A549 (cell line): ENCODE data around the gene CAMK4. TPM values are rescaled to one million over a fixed set of nuclear protein-coding genes. Genes with fewer than 3 reads are reported as not detected.

Experiments used
- ATAC-seq, 2 experiments: fragments of 200-7000 bp in 1 of 2; fragments of >200 bp in 1 of 2; cut with Nextera tagmentation in 1 of 2; cut with Tn5 transposase in 1 of 2; 3 replicates each; pipeline versions ENCODE4 v1.8.0 to v1.9.1; 2018 to 2020; ENCODE audit warnings: mild to moderate bottlenecking in 1 of 2, moderate library complexity in 1 of 2
- CTCF ChIA-PET: fragments of 300-600 bp; sonication (Branson Sonifier 250); formaldehyde crosslinking; extraction: SDS; loops from one replicate; lab custom pipeline; 2021; ENCODE audit warnings: antibody characterized with exemption, inconsistent platforms; lab: Yijun Ruan, JAX
- POLR2A ChIA-PET: fragments of 350-600 bp; formaldehyde crosslinking; extraction: SDS; loops from one replicate; lab custom pipeline; 2021; ENCODE audit warnings: antibody characterized with exemption, inconsistent platforms; lab: Yijun Ruan, JAX
- DNase-seq, 2 experiments: peaks; one replicate each; pipeline versions ENCODE4 v3.0.0 to v3.0.0-alpha.2; 2011 to 2016; ENCODE audit warnings: low read depth in 1 of 2, low spot score in 1 of 2
- FAIRE-seq: peaks from 2 replicates; lab custom pipeline; 2011; peaks lifted over from hg19 to GRCh38; lab: Jason Lieb, UNC
- H3K27ac ChIP-seq, 2 experiments: fragments of >200 bp; sonication (Bioruptor Twin); formaldehyde crosslinking; 3 replicates each; pipeline ENCODE4 v1.5.1; 2016 to 2017
- H3K4me1 ChIP-seq: fragments of >200 bp; sonication (Bioruptor Twin); formaldehyde crosslinking; 3 replicates; pipeline ENCODE4 v1.6.1; 2016
- H3K4me2 ChIP-seq: fragments of >200 bp; sonication (Bioruptor Twin); formaldehyde crosslinking; 3 replicates; pipeline ENCODE4 v1.6.1; 2016
- H3K4me3 ChIP-seq: fragments of >200 bp; sonication (Bioruptor Twin); formaldehyde crosslinking; 3 replicates; pipeline ENCODE4 v1.5.1; 2016
- H3K9me3 ChIP-seq: fragments of >200 bp; sonication (Bioruptor Twin); formaldehyde crosslinking; 3 replicates; pipeline ENCODE4 v1.6.1; 2016
- BHLHE40 ChIP-seq: IDR thresholded peaks from 2 replicates; pipeline ENCODE4 v1.6.1; 2012; ENCODE audit warnings: low read depth, low read length, inconsistent platforms
- CBX8 ChIP-seq: fragments of 200-600 bp; sonication (generic); IDR thresholded peaks from 2 replicates; pipeline ENCODE4 v1.6.1; 2016
- CEBPB ChIP-seq, 2 experiments: fragments of >200 bp in 1 of 2; sonication (Bioruptor Twin) in 1 of 2; formaldehyde crosslinking in 1 of 2; IDR thresholded peaks; 2 replicates each; pipeline ENCODE4 v1.6.1; 2012 to 2016
- CHD4 ChIP-seq: fragments of 200-600 bp; sonication (generic); IDR thresholded peaks from 2 replicates; pipeline ENCODE4 v1.6.1; 2016; ENCODE audit warnings: antibody characterized with exemption, mild to moderate bottlenecking, borderline replicate concordance
- EHMT2 ChIP-seq: fragments of 200-600 bp; sonication (generic); IDR thresholded peaks from 2 replicates; pipeline ENCODE4 v1.6.1; 2016; ENCODE audit warnings: antibody characterized with exemption, low read depth, mild to moderate bottlenecking, moderate library complexity
- FOSB ChIP-seq: fragments of 250-450 bp; sonication (Bioruptor Pico); IDR thresholded peaks from 2 replicates; pipeline ENCODE4 v1.5.0; 2020; ENCODE audit warnings: mild to moderate bottlenecking, moderate library complexity
- HOXB13 ChIP-seq: fragments of 250-450 bp; sonication (Bioruptor Pico); IDR thresholded peaks from 2 replicates; pipeline ENCODE4 v1.5.0; 2020; ENCODE audit warnings: low read depth, mild to moderate bottlenecking, moderate library complexity
- HOXB5 ChIP-seq: fragments of 250-450 bp; sonication (Bioruptor Pico); IDR thresholded peaks from 2 replicates; pipeline ENCODE4 v1.5.0; 2020; ENCODE audit warnings: mild to moderate bottlenecking, moderate library complexity
- JUN ChIP-seq, 2 experiments: fragments of >200 bp; sonication (Bioruptor Twin); formaldehyde crosslinking; IDR thresholded peaks; 2 replicates in 1 of 2; 3 replicates in 1 of 2; pipeline ENCODE4 v1.6.1; 2016 to 2017
- JUNB ChIP-seq: fragments of >200 bp; sonication (Bioruptor Twin); formaldehyde crosslinking; IDR thresholded peaks from 2 replicates; pipeline ENCODE4 v1.6.1; 2016
- MAFK ChIP-seq: fragments of 450-650 bp; IDR thresholded peaks from 2 replicates; pipeline ENCODE4 v1.6.1; 2014; ENCODE audit not compliant: partially characterized antibody
- MAZ ChIP-seq: fragments of 150-350 bp; IDR thresholded peaks from 2 replicates; pipeline ENCODE4 v1.6.1; 2014; ENCODE audit warnings: antibody characterized with exemption, low read depth, low read length, borderline replicate concordance
- NFE2L2 ChIP-seq: fragments of 150-350 bp; conservative IDR thresholded peaks from 2 replicates; pipeline ENCODE4 v1.6.1; 2014; ENCODE audit warnings: low read length
- NR3C1 ChIP-seq: fragments of >200 bp; sonication (Bioruptor Twin); formaldehyde crosslinking; IDR thresholded peaks from 3 replicates; pipeline ENCODE4 v1.6.1; 2017
- PBX3 ChIP-seq: IDR thresholded peaks from 2 replicates; pipeline ENCODE4 v1.6.1; 2012
- RAD21 ChIP-seq, 2 experiments: fragments of >200 bp in 1 of 2; sonication (Bioruptor Twin) in 1 of 2; formaldehyde crosslinking in 1 of 2; IDR thresholded peaks in 1 of 2; conservative IDR thresholded peaks in 1 of 2; 2 replicates in 1 of 2; 3 replicates in 1 of 2; pipeline ENCODE4 v1.6.1; 2012 to 2018; ENCODE audit warnings: inconsistent platforms in 1 of 2
- RARB ChIP-seq: fragments of 250-450 bp; sonication (Bioruptor Pico); IDR thresholded peaks from 2 replicates; pipeline ENCODE4 v1.8.0; 2021; ENCODE audit warnings: mild to moderate bottlenecking, moderate library complexity
- RNF2 ChIP-seq: fragments of 200-600 bp; sonication (generic); IDR thresholded peaks from 2 replicates; pipeline ENCODE4 v1.6.1; 2016; ENCODE audit warnings: low read depth, mild to moderate bottlenecking, antibody characterized with exemption, moderate library complexity, borderline replicate concordance
- SMC3 ChIP-seq: fragments of >200 bp; sonication (Bioruptor Twin); formaldehyde crosslinking; IDR thresholded peaks from 3 replicates; pipeline ENCODE4 v1.6.1; 2018; ENCODE audit warnings: inconsistent platforms
- TP53 ChIP-seq: fragments of 250-450 bp; sonication (Bioruptor Pico); IDR thresholded peaks from 2 replicates; pipeline ENCODE4 v1.5.0; 2021; ENCODE audit warnings: mild to moderate bottlenecking, moderate library complexity
- ZC3H11A ChIP-seq: fragments of 450-650 bp; IDR thresholded peaks from 2 replicates; pipeline ENCODE4 v1.6.1; 2014; ENCODE audit warnings: antibody characterized with exemption, mild to moderate bottlenecking
- ZNF302 ChIP-seq: fragments of 250-450 bp; sonication (Bioruptor Pico); IDR thresholded peaks from 2 replicates; pipeline ENCODE4 v1.9.0; 2021; ENCODE audit warnings: inconsistent platforms, mild to moderate bottlenecking, moderate library complexity
- WGBS: methylation state at CpG from one replicate; pipeline ENCODE4 v1.1.6; 2017; ENCODE audit errors: missing lambda C conversion rate; 5-methylcytosine and 5-hydroxymethylcytosine counted together
- polyA plus RNA-seq, 4 experiments: library from polyadenylated mRNA; depleted of rRNA in 3 of 4; stranded (reverse); fragments of >200 nt; fragmentation: RNase III in 1 of 4; extraction: RNeasy Plus Mini Kit Qiagen cat#74134 plus additional on column Dnase treatment in 1 of 4; gene quantifications; 2 replicates in 3 of 4; 3 replicates in 1 of 4; pipeline ENCODE4 v1.2.3, GENCODE V29; 2011 to 2017
- TF ChIP-seq, protein P1 (sequence below): fragments of 150-350 bp; IDR thresholded peaks from 2 replicates; pipeline ENCODE4 v1.6.1; 2014; ENCODE audit warnings: low read depth, mild to moderate bottlenecking, low read length
- TF ChIP-seq, protein P2 (sequence below): fragments of >200 bp; sonication (Bioruptor Twin); formaldehyde crosslinking; IDR thresholded peaks from 3 replicates; pipeline ENCODE4 v1.5.1; 2016

The CAMK4 gene
- polyA plus RNA-seq, 2 of the 4 experiments (the other 2 are of a cell fraction), result not detected

- POLR2A ChIA-PET, result no interaction called here
- H3K4me3 ChIP-seq, result no peak overlapping the region
- H3K4me2 ChIP-seq, result no peak overlapping the region
- 41% methylated on average over 2 of the region's 2 CpGs for WGBS
- H3K4me1 ChIP-seq, result no peaks in the 10 kb centered on the region
- no peak for ATAC-seq
- no peaks in the 10 kb centered on the region for H3K9me3 ChIP-seq
- DNase-seq, result no peak
- TF ChIP-seq CHD4 (no peak), ZC3H11A (no peak), PBX3 (no peak), TP53 (CRISPR knock-in tag) (no peak), JUNB (no peak), BHLHE40 (no peak), JUN (IDR thresholded peaks at IDR 0.05) (no peak), MAFK (no peak), SMC3 (no peak), CEBPB (IDR thresholded peaks at IDR 0.05) (no peak), MAZ (no peak), RNF2 (no peak)
- TF ChIP-seq, protein P1, sequence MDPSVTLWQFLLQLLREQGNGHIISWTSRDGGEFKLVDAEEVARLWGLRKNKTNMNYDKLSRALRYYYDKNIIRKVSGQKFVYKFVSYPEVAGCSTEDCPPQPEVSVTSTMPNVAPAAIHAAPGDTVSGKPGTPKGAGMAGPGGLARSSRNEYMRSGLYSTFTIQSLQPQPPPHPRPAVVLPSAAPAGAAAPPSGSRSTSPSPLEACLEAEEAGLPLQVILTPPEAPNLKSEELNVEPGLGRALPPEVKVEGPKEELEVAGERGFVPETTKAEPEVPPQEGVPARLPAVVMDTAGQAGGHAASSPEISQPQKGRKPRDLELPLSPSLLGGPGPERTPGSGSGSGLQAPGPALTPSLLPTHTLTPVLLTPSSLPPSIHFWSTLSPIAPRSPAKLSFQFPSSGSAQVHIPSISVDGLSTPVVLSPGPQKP, result no peak
- TF ChIP-seq, protein P2, sequence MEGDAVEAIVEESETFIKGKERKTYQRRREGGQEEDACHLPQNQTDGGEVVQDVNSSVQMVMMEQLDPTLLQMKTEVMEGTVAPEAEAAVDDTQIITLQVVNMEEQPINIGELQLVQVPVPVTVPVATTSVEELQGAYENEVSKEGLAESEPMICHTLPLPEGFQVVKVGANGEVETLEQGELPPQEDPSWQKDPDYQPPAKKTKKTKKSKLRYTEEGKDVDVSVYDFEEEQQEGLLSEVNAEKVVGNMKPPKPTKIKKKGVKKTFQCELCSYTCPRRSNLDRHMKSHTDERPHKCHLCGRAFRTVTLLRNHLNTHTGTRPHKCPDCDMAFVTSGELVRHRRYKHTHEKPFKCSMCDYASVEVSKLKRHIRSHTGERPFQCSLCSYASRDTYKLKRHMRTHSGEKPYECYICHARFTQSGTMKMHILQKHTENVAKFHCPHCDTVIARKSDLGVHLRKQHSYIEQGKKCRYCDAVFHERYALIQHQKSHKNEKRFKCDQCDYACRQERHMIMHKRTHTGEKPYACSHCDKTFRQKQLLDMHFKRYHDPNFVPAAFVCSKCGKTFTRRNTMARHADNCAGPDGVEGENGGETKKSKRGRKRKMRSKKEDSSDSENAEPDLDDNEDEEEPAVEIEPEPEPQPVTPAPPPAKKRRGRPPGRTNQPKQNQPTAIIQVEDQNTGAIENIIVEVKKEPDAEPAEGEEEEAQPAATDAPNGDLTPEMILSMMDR, result no peak
- TF ChIP-seq, all 56 proteins: peak for 0
- no peak overlapping the region for H3K27ac ChIP-seq
- CTCF ChIA-PET, result interaction anchor here (1.0 kb wide), 1 partner anchor 138 kb away, joined by 3 read pairs; no protein-coding TSS in a partner anchor
- no peak for FAIRE-seq
Observed at GRCh38 chr5:111412593-111412992, 188.4 kb downstream of the CAMK4 start.

DNA sequence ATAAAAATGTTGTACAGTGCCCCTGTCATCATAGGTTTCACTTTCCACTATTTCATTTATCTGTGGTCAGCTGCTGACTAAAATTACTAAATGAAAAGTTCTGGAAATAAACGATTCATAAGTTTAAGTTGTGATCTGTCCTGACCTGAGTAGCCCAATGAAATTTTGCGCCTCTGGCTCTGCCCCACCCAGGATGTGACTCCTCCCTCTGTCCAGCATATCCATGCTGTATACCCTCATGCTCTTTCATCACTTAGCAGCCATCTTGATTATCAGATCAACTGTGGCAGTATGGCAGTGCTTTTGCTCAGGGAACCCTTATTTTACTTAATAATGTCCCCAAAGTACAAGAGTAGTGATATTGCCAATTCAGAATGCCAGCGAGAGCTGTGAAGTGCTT lies 190.9 kb downstream of the CAMK4 start:
- FAIRE-seq (no peak), ATAC-seq (0 out of 6 replicates have a peak, but pooled peaks of 1 of the 2 experiments have one; percentile 45), DNase-seq (no peak)
- 20% methylated on average over 3 of the region's 3 CpGs for WGBS
- TF ChIP-seq ZNF302 (no peak), NR3C1 (no peak)
- H3K4me1 ChIP-seq, result no peaks in the 10 kb centered on the region
- no peak overlapping the region for H3K4me2 ChIP-seq
- H3K9me3 ChIP-seq, result no peaks in the 10 kb centered on the region
- ChIA-PET POLR2A (no interaction called here), CTCF (no interaction called here)
- H3K27ac ChIP-seq, result no peak overlapping the region
- H3K4me3 ChIP-seq, result no peak overlapping the region

DNA sequence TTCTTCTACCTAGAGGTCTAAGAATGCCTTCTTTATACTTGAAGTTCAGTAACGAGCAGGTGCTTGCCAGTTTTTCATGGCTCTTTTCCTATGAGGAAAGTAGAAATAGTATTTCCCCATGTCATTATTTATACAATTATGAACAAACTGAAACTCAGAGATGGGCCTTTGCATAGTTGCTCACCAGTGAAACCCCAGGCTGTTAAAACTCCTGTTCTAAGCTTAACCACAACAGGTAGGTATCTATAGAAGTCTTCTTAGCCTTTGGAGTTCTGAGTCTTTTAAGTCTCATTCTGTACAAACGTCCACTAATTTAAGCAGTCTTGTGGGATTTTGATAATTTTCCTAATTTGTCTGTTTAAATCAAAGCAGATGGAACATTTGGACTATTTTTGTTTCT lies 198.1 kb downstream of the CAMK4 start:
- Histone ChIP-seq H3K4me2 (no peak overlapping the region), H3K27ac (no peak overlapping the region), H3K9me3 (no peaks in the 10 kb centered on the region), H3K4me1 (no peaks in the 10 kb centered on the region), H3K4me3 (no peak overlapping the region)
- WGBS, result 8% methylated on average over 2 of the region's 2 CpGs
- CTCF ChIA-PET, result no interaction called here
- DNase-seq, result no peak
- FAIRE-seq, result no peak
- ATAC-seq, result no peak
- POLR2A ChIA-PET, result no interaction called here
- TF ChIP-seq RARB (CRISPR knock-in tag) (no peak), HOXB13 (no peak), HOXB5 (CRISPR knock-in tag) (no peak), MAZ (no peak), EHMT2 (no peak), CBX8 (no peak), RAD21 (conservative IDR thresholded peaks at IDR 0.05 in 1 of 2, IDR thresholded peaks at IDR 0.05 in 1 of 2) (no peak), NFE2L2 (no peak), FOSB (CRISPR knock-in tag) (no peak)
- TF ChIP-seq, all 56 proteins: peak for 0
